Parietal lobe (tissue), 1 donor: ENCODE data around the gene MAGEA10. TPM values are rescaled to one million over a fixed set of nuclear protein-coding genes. Genes with fewer than 3 reads are reported as not detected.

Source experiments
- total RNA-seq: library from RNA; depleted of rRNA; stranded (reverse); fragments of >200 nt; gene quantifications from one replicate; pipeline ENCODE4 v1.2.3, GENCODE V29; 2014

MAGEA10 gene
- not detected for total RNA-seq

DNA sequence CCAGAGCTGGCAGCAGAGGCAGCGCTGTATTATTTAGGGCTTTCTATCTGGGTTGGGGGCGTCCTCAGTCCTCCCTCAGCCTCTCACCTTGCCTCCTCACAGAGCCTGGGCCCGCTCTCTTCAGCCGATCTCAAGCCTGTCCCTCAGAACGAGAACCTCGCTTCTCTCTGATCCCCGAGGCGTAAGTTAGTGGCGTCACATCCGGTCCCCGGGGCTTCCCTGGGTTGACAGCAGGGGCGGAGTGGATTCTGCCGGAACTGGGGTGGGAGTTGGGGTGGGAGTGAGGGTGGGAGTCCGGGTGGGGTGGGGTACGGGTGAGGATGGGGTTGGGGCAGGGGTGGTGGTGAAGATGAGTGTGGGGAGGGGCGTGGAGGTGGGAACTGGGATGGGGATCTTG is at the start of gene MAGEA10:
Gene MAGEA10, minus strand, starts transcription at position 190 of the 397 bp plus-strand sequence. CDS start 2,957 bp downstream, outside the sequence.

Other genes with a start within 250 kb of the MAGEA10 start
- not detected for gene MAGEA4, start 225.7 kb downstream of the MAGEA10 start, total RNA-seq
- gene GABRE, start 163.9 kb downstream of the MAGEA10 start, total RNA-seq: 3.1 TPM